CD4-positive, CD25-positive, alpha-beta regulatory T cell (primary cell): ENCODE measurements around the gene SMAD7. TPM values are rescaled to one million over a fixed set of nuclear protein-coding genes. Genes with fewer than 3 reads are reported as not detected.
A peak's percentile ranks its signal among the peaks of the same experiment; 100 is the strongest.

ENCODE experiments used
- ATAC-seq, 2 donors: fragments of 150-1000 bp; cut with Tn5 transposase; one replicate each; pipeline ENCODE4 v1.10.0; 2021; ENCODE audit warnings: low read depth in 2 of 2, moderate number of reproducible peaks in 2 of 2, moderate library complexity in 1 of 2
- DNase-seq, 3 donors: peaks; one replicate each; pipeline versions ENCODE4 v3.0.0 to v3.0.0-alpha.2; 2012 to 2022; ENCODE audit warnings: mixed read lengths in 1 of 3
- H3K27ac ChIP-seq: one replicate; pipeline ENCODE4 v1.7.0; 2013; ENCODE audit warnings: mild to moderate bottlenecking, low read length; ENCODE audit not compliant: insufficient read depth, poor library complexity, severe bottlenecking
- H3K27me3 ChIP-seq: one replicate; pipeline ENCODE4 v1.7.0; 2013; ENCODE audit warnings: low read length; ENCODE audit not compliant: control insufficient read depth, insufficient read depth
- H3K36me3 ChIP-seq: one replicate; pipeline ENCODE4 v1.7.0; 2013; ENCODE audit warnings: mild to moderate bottlenecking, low read length, moderate library complexity; ENCODE audit not compliant: control insufficient read depth, insufficient read depth
- H3K4me1 ChIP-seq: 2 replicates; pipeline ENCODE4 v1.7.0; 2013; ENCODE audit warnings: mild to moderate bottlenecking, low read length; ENCODE audit not compliant: insufficient read depth, control insufficient read depth, poor library complexity, severe bottlenecking
- H3K4me3 ChIP-seq: one replicate; pipeline ENCODE4 v1.7.0; 2013; ENCODE audit warnings: low read depth, mild to moderate bottlenecking, low read length, moderate library complexity
- H3K9me3 ChIP-seq, 2 experiments: 1 replicate in 1 of 2; 2 replicates in 1 of 2; pipeline ENCODE4 v1.7.0; 2013; ENCODE audit warnings: low read length in 2 of 2, mild to moderate bottlenecking in 1 of 2, moderate library complexity in 1 of 2; ENCODE audit not compliant: control insufficient read depth in 2 of 2
- H3K27ac Mint-ChIP-seq, 3 donors: one replicate each; pipeline ENCODE4 v1.8.0; 2020 to 2022; ENCODE audit warnings: mild to moderate bottlenecking in 3 of 3, mixed read lengths in 3 of 3, moderate library complexity in 2 of 3
- H3K27me3 Mint-ChIP-seq: one replicate; pipeline ENCODE4 v1.8.0; 2022; ENCODE audit warnings: mild to moderate bottlenecking, mixed read lengths
- H3K36me3 Mint-ChIP-seq: one replicate; pipeline ENCODE4 v1.8.0; 2020; ENCODE audit warnings: mixed read lengths
- H3K4me1 Mint-ChIP-seq, 4 donors: one replicate each; pipeline ENCODE4 v1.8.0; 2020 to 2022; ENCODE audit warnings: mixed read lengths in 4 of 4, mild to moderate bottlenecking in 1 of 4
- H3K4me3 Mint-ChIP-seq, 4 donors: one replicate each; pipeline ENCODE4 v1.8.0; 2020 to 2022; ENCODE audit warnings: mild to moderate bottlenecking in 4 of 4, mixed read lengths in 4 of 4, moderate library complexity in 3 of 4
- H3K9me3 Mint-ChIP-seq, 7 donors: one replicate each; pipeline ENCODE4 v1.8.0; 2020 to 2022; ENCODE audit warnings: mixed read lengths in 7 of 7, mild to moderate bottlenecking in 3 of 7, moderate library complexity in 2 of 7
- polyA plus RNA-seq, 4 donors: library from polyadenylated mRNA; unstranded; fragments of 300-500 nt; fragmentation: Illumina TruSeq; gene quantifications; one replicate each; pipeline ENCODE4 v1.2.3, GENCODE V29; 2021
- total RNA-seq: library from RNA; stranded (reverse); gene quantifications from one replicate; pipeline ENCODE4 v1.2.3, GENCODE V29; 2022

Gene SMAD7, protein sequence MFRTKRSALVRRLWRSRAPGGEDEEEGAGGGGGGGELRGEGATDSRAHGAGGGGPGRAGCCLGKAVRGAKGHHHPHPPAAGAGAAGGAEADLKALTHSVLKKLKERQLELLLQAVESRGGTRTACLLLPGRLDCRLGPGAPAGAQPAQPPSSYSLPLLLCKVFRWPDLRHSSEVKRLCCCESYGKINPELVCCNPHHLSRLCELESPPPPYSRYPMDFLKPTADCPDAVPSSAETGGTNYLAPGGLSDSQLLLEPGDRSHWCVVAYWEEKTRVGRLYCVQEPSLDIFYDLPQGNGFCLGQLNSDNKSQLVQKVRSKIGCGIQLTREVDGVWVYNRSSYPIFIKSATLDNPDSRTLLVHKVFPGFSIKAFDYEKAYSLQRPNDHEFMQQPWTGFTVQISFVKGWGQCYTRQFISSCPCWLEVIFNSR
- 64.0 TPM for total RNA-seq
- 1 to 10 TPM; 1.7 to 7.2 (median 6.3) TPM for polyA plus RNA-seq

GRCh38 chr18:48950536-48951447, at the start of gene SMAD7:
Gene SMAD7, minus strand, starts transcription at chr18:48950965. Its CDS starts 541 bp downstream, at chr18:48950424.
- Mint-ChIP-seq H3K4me1 (peaks cover 23 to 56% (median 43%) of the 10 kb centered on the region in 4 donors), H3K9me3 (no peaks in the 10 kb centered on the region), H3K36me3 (peaks cover 3% of the 10 kb centered on the region), H3K4me3 (peak within 1 kb of the TSS; percentile 92 to 98 (median 97)), H3K27me3 (peaks cover 6% of the 10 kb centered on the region), H3K27ac (peak within 1 kb of the TSS; percentile 87 to 96 (median 96))
- ATAC-seq (no peak), DNase-seq (peak in 1 of 3 donors; percentile 43)
- no peaks in the 10 kb centered on the region for H3K9me3 ChIP-seq
- H3K4me3 ChIP-seq, result peak within 1 kb of the TSS; percentile 88
- H3K4me1 ChIP-seq, result peaks cover 61% of the 10 kb centered on the region
- no peaks in the 10 kb centered on the region for H3K27me3 ChIP-seq
- H3K27ac ChIP-seq, result peak within 1 kb of the TSS; percentile 68
- no peaks in the 10 kb centered on the region for H3K36me3 ChIP-seq

DNA sequence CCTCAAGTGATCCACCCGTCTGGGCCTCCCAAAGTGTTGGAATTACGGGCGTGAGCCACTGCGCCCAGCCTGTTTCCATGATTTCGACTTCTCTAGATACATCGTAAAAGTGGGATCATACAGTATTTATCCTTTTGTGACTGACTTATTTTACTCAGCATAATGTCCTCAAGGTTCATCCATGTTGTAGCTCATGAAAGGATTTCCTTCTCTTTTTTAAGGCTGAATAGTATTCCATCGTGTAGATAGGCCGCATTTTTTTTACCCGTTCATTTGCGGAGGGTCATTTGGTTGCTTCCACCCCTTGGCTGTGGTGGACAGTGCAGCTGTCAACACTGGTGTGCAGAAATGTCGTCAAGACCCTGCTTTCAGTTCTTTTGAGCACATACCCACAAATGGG, 48.8 kb upstream of the SMAD7 start:
- H3K27me3 Mint-ChIP-seq, result peaks cover 19% of the 10 kb centered on the region

DNA sequence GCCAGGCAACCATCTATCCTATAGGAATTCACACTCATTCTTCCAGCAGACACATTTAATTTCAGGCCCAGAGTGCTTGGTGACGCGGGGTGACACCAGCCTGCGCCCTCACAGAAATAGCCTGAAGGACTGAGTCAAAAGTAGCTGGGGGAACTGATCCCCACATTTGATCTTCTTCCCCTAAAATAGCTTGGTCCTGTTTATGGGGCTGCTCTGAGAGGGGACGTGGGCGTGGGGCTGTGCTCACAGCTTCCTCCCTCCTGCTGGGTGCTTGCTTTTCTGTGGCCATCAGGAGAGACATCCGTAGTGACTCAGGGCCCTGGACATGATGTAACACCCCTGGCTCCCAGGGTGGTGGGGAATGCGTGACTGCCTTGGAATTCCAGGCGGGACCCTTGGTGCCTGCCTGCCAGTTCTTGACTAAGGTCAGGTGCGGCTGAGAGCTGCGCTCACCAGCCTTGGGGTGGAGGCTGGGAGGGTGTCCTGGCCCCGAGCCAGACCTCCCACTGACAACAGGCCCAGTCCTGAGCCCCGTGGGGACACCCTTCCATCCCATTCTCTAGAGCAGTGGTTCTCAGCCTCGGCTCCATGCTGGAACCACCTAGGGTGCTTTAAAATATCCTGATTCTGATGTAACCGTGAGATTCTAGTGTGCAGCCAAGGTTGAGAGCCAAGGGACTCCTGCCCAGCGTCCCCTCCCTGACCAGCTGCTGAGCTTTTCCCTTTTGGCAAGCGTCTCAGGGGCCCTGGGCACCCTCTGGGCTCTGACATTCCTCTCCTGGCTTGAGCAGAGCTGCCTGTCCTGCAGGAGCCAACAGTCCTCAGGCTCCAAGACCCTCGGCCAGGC, 47.4 kb upstream of the SMAD7 start:
- Mint-ChIP-seq H3K4me3 (no peak overlapping the region), H3K27me3 (peaks cover 19% of the 10 kb centered on the region), H3K27ac (peak overlapping the region in 1 of 3 donors; percentile 93), H3K9me3 (no peaks in the 10 kb centered on the region), H3K4me1 (peaks cover 10 to 35% (median 13%) of the 10 kb centered on the region in 4 donors), H3K36me3 (no peaks in the 10 kb centered on the region)
- Histone ChIP-seq H3K9me3 (no peaks in the 10 kb centered on the region), H3K36me3 (no peaks in the 10 kb centered on the region), H3K27me3 (no peaks in the 10 kb centered on the region), H3K27ac (no peak overlapping the region), H3K4me1 (peaks cover 13% of the 10 kb centered on the region), H3K4me3 (no peak overlapping the region)
- ATAC-seq, result peak in 1 of 2 donors; percentile 25
- DNase-seq, result no peak

More for the DNA sequence above, 48.8 kb upstream of the SMAD7 start:
- Histone ChIP-seq H3K4me1 (peaks cover 13% of the 10 kb centered on the region), H3K27ac (no peak overlapping the region), H3K27me3 (no peaks in the 10 kb centered on the region), H3K4me3 (no peak overlapping the region), H3K9me3 (no peaks in the 10 kb centered on the region), H3K36me3 (no peaks in the 10 kb centered on the region)
- Mint-ChIP-seq H3K4me1 (peaks cover 10 to 35% (median 14%) of the 10 kb centered on the region in 4 donors), H3K27ac (peak overlapping the region in 1 of 3 donors; percentile 55), H3K9me3 (no peaks in the 10 kb centered on the region), H3K4me3 (no peak overlapping the region), H3K36me3 (no peaks in the 10 kb centered on the region)
- DNase-seq (no peak), ATAC-seq (no peak)

- H3K9me3 ChIP-seq, result no peaks in the 10 kb centered on the region
- Mint-ChIP-seq H3K36me3 (no peaks in the 10 kb centered on the region), H3K27ac (peak overlapping the region in 2 of 3 donors; percentile 93 to 94), H3K9me3 (no peaks in the 10 kb centered on the region), H3K4me3 (no peak overlapping the region), H3K27me3 (peaks cover 19% of the 10 kb centered on the region), H3K4me1 (peaks cover 10 to 35% (median 14%) of the 10 kb centered on the region in 4 donors)
- ATAC-seq (no peak), DNase-seq (no peak)
- H3K27ac ChIP-seq, result no peak overlapping the region
- no peaks in the 10 kb centered on the region for H3K27me3 ChIP-seq
- H3K36me3 ChIP-seq, result no peaks in the 10 kb centered on the region
- peaks cover 13% of the 10 kb centered on the region for H3K4me1 ChIP-seq
- H3K4me3 ChIP-seq, result no peak overlapping the region
Measured at GRCh38 chr18:48997681-48997984, 46.9 kb upstream of the SMAD7 start.

DNA sequence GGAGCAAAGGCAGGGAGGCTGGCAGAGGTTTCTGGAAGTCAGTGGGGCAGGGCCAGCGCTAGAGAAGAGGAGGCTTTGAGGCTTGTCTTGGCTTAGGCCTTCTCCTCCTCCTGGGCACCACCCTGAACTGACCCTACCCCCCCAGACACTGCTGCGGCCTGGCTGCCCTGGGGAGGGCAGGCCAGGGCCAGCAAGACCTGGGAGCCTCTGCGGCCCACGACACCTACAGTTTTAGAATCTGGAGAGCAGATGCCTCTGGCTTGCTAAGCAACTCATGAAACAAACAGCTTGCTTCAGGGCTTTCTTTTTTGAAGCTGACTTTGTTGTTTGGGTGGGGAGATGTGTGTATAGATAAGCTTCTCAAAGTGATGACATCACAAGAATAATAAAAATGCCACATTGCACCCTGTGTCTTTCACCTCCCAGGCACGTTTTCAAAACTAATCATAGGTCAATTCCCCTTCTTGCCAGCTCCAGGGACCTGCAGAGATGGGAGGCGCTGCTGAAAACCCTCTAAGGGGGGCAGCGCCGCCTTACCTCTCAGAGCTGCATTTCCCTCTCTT, 46.2 kb upstream of the SMAD7 start:
- Histone ChIP-seq H3K27ac (peak overlapping the region; percentile 57), H3K4me1 (peaks cover 13% of the 10 kb centered on the region), H3K4me3 (no peak overlapping the region), H3K36me3 (no peaks in the 10 kb centered on the region), H3K27me3 (no peaks in the 10 kb centered on the region), H3K9me3 (no peaks in the 10 kb centered on the region)
- Mint-ChIP-seq H3K27ac (peak overlapping the region; percentile 43 to 94 (median 93)), H3K9me3 (no peaks in the 10 kb centered on the region), H3K27me3 (peaks cover 19% of the 10 kb centered on the region), H3K4me3 (peak overlapping the region in 3 of 4 donors; percentile 7 to 74 (median 47)), H3K36me3 (no peaks in the 10 kb centered on the region), H3K4me1 (peaks cover 10 to 35% (median 14%) of the 10 kb centered on the region in 4 donors)
- ATAC-seq (peak; percentile 44 to 73), DNase-seq (peak; percentile 17 to 75 (median 73))

- DNase-seq (no peak), ATAC-seq (no peak)
- Histone ChIP-seq H3K27me3 (no peaks in the 10 kb centered on the region), H3K4me1 (peaks cover 13% of the 10 kb centered on the region), H3K27ac (no peak overlapping the region), H3K4me3 (no peak overlapping the region), H3K36me3 (no peaks in the 10 kb centered on the region), H3K9me3 (no peaks in the 10 kb centered on the region)
- Mint-ChIP-seq H3K4me1 (peaks cover 10 to 35% (median 14%) of the 10 kb centered on the region in 4 donors), H3K27me3 (peaks cover 19% of the 10 kb centered on the region), H3K9me3 (no peaks in the 10 kb centered on the region), H3K27ac (peak overlapping the region in 1 of 3 donors; percentile 69), H3K36me3 (no peaks in the 10 kb centered on the region), H3K4me3 (peak overlapping the region in 1 of 4 donors; percentile 47)
Measured at GRCh38 chr18:48996041-48996440, 45.3 kb upstream of the SMAD7 start.
